Stimulated activated CD8-positive, alpha-beta memory T cell treated with anti-CD3 and anti-CD28 coated beads, Interleukin-4, amount 100 ng/mL, for 1 hour (primary cell): ENCODE results near the gene LSM4.

Experiments
- DNase-seq, 2 donors: peaks; one replicate each; pipeline ENCODE4 v3.0.0-alpha.2; 2020; ENCODE audit warnings: low read depth in 2 of 2, low spot score in 1 of 2

The LSM4 gene

GRCh38 chr19:18311502-18312091 is 11.3 kb downstream of the LSM4 start:
- no peak for DNase-seq

- no peak for DNase-seq
These were observed 11.9 kb downstream of the LSM4 start for GRCh38 chr19:18310966-18311365.

DNA sequence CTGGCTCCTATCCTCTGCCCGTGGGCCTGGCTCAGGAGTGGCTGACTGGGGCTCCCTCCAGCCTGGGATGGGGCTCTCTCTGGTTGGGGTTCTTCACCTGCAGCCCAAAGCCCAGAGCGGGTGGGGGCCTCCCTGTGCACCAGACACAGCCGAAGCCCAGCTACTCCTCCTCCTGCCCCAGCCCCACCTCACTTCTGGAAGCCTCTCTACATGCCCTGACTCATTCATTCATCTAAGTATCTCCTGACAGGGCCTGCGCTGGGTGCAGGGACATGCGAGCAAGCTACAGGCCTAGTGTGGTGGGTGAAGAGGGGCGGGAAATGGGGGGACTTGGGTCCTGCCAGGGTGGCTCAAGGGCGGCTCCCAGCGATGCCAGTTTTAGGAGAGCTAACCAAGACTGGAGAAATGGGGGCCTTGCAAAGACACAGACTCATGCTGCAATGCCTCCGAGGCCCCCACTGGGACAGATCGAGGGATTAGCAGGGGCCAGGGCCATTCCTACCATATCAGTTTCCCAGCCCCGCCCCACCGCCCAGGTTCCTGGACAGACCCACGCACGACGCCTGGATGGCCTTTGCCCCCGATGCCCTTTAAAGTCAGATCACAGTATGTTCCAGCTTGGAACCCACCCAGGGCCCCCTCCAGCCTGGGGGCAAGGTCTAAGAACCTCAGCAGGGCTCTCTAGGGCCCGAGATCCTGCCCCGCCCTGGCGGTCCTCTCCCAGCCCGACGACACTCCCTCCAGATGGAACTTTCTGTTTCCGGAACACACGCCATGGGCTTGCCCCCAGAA is 12.6 kb downstream of the LSM4 start:
- no peak for DNase-seq

- DNase-seq: no peak
These were observed 13.3 kb downstream of the LSM4 start for GRCh38 chr19:18309525-18310064.

DNA sequence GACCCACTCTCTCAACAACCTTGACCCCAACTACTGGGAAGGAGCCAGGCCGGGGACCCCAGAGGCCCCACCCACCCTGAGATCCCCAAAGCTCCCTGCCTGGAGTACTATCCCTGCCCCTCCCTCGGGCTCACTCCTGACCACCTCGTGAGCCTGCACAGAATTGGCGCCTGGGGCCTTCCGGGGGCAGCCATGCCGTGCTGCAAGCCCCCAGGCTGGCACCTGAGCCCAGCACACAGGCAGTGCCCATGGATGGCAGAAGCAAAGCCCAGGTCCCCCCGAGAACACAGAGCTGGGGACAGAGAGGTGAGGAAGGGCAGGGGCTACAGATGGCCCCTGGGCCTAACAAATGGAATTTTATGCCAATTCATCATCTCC is 13.9 kb downstream of the LSM4 start:
- DNase-seq: no peak

GRCh38 chr19:18308051-18308947 is 14.6 kb downstream of the LSM4 start:
- no peak for DNase-seq

GRCh38 chr19:18307271-18307681 is 15.6 kb downstream of the LSM4 start:
- no peak for DNase-seq

DNA sequence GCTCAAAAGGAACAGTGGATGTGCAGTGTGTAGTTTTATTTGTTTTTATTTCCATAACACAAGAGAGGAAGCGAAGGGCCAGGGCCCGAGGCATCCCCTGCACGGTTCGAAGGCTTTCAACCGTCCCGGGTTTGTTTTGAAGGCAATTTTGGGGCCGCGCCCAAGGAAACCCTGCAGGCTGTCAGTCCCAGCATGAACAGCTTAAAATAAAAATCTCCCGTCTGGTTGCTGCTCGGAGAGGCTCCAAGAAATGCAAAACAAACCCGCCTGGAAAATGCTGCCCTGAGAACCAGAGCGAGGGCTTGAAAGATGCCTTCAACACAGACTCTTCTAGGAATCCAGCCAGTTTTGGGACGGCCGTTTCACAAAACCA is 16.0 kb downstream of the LSM4 start:
- no peak for DNase-seq

DNA sequence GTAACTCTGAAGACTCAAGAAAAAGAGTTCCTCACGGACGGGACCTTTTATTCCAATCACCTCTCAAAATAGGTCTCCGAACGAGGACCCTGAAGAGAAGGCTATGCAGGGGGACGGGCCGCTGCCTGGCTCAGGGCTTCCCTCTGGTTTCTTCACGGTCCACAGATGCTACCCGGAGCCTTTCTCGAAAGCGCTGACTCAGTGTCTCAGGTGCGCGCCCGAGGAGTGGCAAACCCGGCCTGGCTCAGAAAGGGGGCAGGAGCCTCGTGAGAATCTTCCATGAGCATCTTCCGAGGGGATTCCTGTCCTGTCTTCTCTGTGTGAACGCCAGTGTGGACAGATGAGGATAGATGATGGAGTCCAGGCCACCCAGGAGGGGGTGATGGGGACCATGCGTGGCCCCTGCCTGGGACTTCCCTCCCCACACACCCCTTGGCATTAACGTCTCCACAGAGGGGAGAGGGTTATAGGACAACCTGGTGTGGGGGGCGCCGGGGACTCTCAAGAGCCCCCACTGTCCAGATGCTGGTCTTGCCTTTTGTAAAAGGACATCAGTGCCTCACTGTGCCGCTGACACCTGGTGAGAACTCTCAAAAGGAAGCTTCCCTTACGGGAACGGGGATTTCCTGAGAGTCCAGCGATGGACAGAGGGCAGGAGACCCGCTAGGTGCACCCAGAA is 16.5 kb downstream of the LSM4 start:
- no peak for DNase-seq

DNA sequence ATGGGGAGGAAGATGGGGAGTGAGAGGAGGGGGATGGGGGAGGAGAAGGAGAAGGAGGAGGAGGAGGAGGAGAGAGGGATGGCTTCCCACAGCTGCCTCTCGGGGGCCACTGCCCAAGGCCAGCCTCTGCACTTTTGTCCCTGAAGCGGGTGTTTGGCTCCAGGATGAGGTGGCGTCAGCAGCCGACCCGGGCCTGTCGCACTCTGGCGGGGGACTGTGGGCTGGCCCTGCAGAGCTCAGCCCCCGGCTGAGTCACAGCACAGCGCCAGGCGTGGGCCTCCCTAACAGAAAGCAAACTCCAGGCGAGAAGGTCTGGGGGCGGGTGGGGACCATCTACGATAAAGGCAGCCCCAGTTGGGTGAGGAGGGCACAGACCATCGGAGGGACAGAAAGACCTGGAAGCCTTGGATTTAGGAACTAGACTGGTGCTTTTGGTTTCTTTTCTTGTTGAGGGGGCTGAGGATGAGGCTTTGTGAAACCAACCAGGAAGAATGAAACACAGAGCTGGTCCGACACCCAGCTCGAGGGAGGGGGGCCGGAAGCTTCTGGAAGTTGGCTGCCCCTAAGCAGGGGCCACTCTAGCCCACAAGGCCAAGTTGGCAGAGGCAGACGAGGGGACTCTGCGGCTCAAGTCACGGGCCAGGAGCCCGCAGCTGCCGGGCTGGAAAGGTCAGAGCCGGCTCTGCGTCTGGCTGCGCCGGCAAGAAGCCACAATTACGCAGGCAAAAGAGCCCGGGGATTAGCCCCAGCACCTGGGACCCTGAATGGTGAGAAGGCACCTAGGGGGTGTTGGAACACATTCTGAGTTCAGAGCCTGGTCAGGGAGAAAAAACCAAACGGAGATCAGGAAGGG is 18.2 kb downstream of the LSM4 start:
- peak; percentile 64 to 72 for DNase-seq

GRCh38 chr19:18304208-18304457 is 18.7 kb downstream of the LSM4 start:
- no peak for DNase-seq

- DNase-seq: no peak
These were observed 21.2 kb downstream of the LSM4 start for GRCh38 chr19:18301718-18302111.

- no peak for DNase-seq
These were observed 21.8 kb downstream of the LSM4 start for GRCh38 chr19:18300930-18301717.

DNA sequence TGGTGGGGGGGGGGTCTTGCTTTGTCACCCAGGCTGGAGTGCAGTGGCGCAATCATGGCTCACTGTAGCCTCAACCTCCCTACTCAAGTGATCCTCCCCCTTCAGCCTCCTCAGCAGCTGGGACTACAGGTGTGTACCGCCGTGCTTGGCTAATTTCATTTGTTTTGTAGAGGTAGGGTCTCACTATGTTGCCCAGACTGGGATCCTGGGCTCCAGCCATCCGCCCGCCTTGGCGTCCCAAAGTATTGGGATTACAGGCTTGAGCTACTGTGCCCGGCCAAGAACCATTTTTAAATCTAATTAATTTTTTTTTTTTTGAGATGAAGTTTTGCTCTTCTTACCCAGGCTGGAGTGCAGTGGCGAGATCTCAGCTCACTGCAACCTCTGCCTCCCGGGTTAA is 23.2 kb downstream of the LSM4 start:
- DNase-seq: no peak

- DNase-seq: no peak
These were observed 24.3 kb downstream of the LSM4 start for GRCh38 chr19:18298601-18299000.

GRCh38 chr19:18297308-18297707 is 25.6 kb downstream of the LSM4 start:
- no peak for DNase-seq

DNA sequence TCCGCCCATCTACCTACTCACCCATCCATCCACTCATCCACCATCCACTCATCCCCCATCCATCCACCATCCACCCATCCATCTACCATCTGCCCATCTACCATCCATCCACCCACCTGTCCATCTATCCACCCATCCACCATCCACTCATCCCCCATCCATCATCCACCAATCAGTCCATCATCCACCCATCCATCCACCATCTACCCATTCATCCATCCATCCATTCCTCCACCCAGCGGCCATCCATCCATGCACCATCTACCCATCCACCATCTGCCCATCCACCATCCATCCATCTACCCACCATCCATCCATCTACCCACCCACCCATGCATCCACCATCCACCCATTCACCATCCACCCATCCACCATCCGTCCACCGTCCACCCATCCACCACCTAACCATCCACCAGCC is 27.8 kb downstream of the LSM4 start:
- DNase-seq: no peak

DNA sequence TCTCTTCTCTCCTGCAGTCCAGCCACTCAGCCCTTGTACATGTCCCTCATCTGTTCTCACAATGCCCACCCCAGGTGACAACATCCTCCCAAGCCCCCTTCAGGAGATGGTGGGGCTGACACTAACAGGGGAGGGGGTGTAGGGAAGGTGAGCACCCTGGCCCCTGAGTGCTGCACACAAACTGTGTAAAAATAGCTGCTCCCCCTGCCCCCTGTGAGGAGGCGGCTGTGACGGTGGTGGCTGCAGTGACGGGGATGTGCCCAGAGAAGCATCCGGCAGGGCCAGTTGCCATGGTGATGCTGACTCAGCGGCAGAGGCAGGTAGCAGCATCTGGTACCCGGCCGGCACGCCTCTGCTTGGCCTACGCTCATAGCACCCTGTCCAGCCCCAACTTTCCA is 28.4 kb downstream of the LSM4 start:
- DNase-seq: peak; percentile 80 to 84

DNA sequence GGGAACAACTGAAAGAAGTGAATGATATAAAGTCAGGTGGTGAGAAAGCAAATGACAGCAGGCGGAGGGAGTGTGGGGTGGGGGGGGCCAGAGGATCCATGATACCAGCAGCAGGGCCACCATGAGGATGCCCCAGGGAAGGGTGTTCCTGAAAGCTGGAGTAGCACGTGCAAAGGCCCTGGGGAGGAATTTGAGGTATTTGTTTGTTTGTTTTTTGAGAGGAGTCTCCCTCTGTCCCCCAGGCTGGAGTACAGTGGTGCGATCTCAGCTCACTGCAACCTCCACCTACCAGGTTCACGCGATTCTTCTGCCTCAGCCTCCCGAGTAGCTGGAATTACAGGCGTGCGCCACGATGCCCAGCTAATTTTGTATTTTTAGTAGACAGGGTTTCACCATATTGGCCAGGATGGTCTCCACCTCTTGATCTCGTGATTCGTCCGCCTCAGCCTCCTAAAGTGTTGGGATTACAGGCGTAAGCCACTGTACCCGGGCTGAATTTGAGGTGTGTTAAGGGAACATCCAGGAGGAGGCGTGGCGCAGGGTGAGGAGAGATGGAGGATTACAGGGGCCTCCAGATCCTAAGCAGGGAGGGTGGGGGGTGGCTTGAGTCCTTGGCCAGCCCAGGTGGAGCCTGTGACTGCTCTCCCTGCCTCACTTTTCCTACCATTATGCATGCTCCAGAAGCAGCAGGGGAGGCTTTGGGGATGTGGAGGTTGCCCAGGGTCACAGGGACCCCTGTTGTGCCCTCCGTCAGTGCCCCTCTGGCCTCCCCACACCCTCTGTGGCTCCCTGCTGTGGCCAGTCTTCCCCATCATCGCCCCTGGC is 29.0 kb downstream of the LSM4 start:
- no peak for DNase-seq
